Measurements from ENCODE around the gene CNTNAP2.

DNA sequence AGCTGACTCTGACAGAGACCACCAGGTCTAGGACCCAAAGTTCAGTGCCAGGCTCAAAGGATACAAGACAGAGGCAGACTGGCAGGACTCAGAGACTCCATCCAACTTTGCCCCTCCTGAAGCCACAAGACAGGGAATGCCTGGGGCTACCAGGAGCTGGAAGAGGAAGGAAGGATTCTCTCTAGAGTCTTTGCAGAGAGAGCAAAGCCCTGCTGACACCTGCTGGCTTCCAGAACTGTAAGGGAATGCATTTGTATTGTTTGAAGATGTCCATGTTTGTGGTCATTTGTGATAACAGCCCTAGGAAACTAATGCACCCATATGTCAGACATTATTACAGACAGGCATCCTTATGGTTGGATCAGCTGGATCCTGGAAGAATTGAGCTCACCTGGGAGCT, 2341.7 kb downstream of the CNTNAP2 start:
- TF ChIP-seq, protein P1, sequence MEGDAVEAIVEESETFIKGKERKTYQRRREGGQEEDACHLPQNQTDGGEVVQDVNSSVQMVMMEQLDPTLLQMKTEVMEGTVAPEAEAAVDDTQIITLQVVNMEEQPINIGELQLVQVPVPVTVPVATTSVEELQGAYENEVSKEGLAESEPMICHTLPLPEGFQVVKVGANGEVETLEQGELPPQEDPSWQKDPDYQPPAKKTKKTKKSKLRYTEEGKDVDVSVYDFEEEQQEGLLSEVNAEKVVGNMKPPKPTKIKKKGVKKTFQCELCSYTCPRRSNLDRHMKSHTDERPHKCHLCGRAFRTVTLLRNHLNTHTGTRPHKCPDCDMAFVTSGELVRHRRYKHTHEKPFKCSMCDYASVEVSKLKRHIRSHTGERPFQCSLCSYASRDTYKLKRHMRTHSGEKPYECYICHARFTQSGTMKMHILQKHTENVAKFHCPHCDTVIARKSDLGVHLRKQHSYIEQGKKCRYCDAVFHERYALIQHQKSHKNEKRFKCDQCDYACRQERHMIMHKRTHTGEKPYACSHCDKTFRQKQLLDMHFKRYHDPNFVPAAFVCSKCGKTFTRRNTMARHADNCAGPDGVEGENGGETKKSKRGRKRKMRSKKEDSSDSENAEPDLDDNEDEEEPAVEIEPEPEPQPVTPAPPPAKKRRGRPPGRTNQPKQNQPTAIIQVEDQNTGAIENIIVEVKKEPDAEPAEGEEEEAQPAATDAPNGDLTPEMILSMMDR (IDR thresholded peaks at IDR 0.05; ENCODE audit: borderline replicate concordance, extremely low read depth, low read length, poor library complexity, severe bottlenecking) = no peak
- no peak for TF ChIP-seq EZH2 (IDR thresholded peaks at IDR 0.05; ENCODE audit: borderline replicate concordance, low read depth, low read length, severe bottlenecking)
